Psoas muscle (tissue), 8 donors: ENCODE measurements around the gene BTBD17. TPM values are rescaled to one million over a fixed set of nuclear protein-coding genes. Genes with fewer than 3 reads are reported as not detected.

Source experiments
- ATAC-seq, 4 donors: fragments of 200-7000 bp; cut with Tn5 transposase; one replicate each; pipeline ENCODE4 v1.9.1; 2020; ENCODE audit warnings: moderate library complexity in 3 of 4, mild to moderate bottlenecking in 2 of 4
- DNase-seq, 2 donors: peaks; one replicate each; pipeline ENCODE4 v3.0.0-alpha.2; 2020
- H3K27ac ChIP-seq: fragments of 200-600 bp; one replicate; pipeline ENCODE4 v1.8.0; 2022
- H3K27me3 ChIP-seq, 3 donors: fragments of 200-600 bp in 1 of 3; one replicate each; pipeline versions ENCODE4 v1.6.1 to v1.8.0; 2013 to 2022; ENCODE audit warnings: low read length in 2 of 3, mild to moderate bottlenecking in 2 of 3, moderate library complexity in 1 of 3; ENCODE audit not compliant: insufficient read depth in 3 of 3
- H3K36me3 ChIP-seq, 2 donors: fragments of 200-600 bp in 1 of 2; one replicate each; pipeline versions ENCODE4 v1.6.1 to v1.8.0; 2013 to 2022; ENCODE audit warnings: low read depth in 1 of 2, mild to moderate bottlenecking in 1 of 2, moderate library complexity in 1 of 2; ENCODE audit not compliant: insufficient read depth in 1 of 2
- H3K4me1 ChIP-seq: fragments of 200-600 bp; one replicate; pipeline ENCODE4 v1.8.0; 2022
- H3K4me3 ChIP-seq: fragments of 200-600 bp; one replicate; pipeline ENCODE4 v1.8.0; 2022; ENCODE audit warnings: mild to moderate bottlenecking
- H3K9me3 ChIP-seq: fragments of 200-600 bp; one replicate; pipeline ENCODE4 v1.8.0; 2022
- WGBS, 3 donors: extraction: QIAGEN DNeasy Blood & Tissue Kit; methylation state at CpG; one replicate each; pipeline versions ENCODE4 v1.1.6 to v1.1.7; 2013; 5-methylcytosine and 5-hydroxymethylcytosine counted together
- intact Hi-C, 2 donors: fragments of 100-400 bp; cut with DNase I; formaldehyde crosslinking; loops; one replicate each; pipeline versions ENCODE4 v1.11.0 to v1.14.2; 2022
- polyA plus RNA-seq, 3 donors: library from polyadenylated mRNA; stranded (reverse); fragments of 200-250 nt; gene quantifications; one replicate each; pipeline ENCODE4 v1.2.3, GENCODE V29; 2013
- total RNA-seq, 4 donors: library from RNA; stranded (reverse); fragmentation: NEBNext Ultra II Directional in 2 of 4; extraction: Animal tissue kit (Norgen Biotek cat#: 25700) in 2 of 4; gene quantifications; one replicate each; pipeline versions ENCODE4 v1.2.1 to v1.2.4, GENCODE V29; 2021 to 2023
- TF ChIP-seq, protein P1 (sequence below): fragments of 200-600 bp; IDR thresholded peaks from one replicate; pipeline ENCODE4 v1.8.0; 2022; ENCODE audit warnings: antibody characterized with exemption
- donor health status: healthy with polysubstance abuse.
- donor health status: DM: no; HTN: no; CAD: no; lungs with moderate emphysema.
- donor health status: Bipolar disorder and iron deficiency.
- donor health status: healthy.
- donor health status: DM: yes; HTN: yes; CAD: no.
- donor health status: DM: no; HTN: no; CAD: no.
- donor health status: DM: no; HTN: no; CAD: no.
- donor health status: DM: yes; HTN: yes; CAD: no.

Gene BTBD17
- total and polyA plus RNA-seq, 7 donors, result not detected

DNA sequence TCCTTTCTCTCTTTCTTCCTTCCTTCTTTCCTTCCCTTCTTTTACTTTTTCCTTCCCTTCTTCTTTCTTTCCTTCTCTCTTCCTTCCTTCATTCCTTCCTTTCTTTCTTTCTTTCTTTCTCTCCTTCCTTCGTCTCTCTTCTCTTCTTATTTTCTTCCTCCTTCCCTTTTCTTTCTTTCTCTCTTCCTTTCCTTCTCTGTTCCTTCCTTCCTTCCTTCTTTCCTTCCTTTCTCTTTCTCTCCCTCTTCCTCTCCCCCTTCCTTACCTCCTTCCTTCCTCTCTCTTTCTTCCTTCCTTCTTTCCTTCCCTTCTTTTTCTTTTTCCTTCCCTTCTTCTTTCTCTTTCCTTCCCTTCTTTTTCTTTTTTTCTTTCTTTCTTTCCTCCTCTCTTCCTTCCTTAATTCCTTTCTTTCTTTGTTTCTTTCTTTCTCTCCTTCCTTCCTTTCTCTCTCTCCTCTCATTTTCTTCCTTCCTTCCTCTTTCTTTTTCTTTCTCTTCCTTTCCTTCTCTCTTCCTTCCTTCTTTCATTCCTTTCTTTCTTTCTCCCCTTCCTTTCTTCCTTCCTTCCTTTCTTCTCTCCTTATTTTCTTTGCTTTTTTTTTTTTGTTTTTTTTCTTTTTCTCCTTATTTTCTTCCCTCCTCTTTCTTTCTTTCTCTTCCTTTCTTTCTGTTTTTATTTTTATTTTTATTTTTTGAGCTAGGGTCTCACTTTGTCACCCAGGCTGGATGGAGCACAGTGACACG is 28.4 kb upstream of the BTBD17 start:
- peak overlapping the region; percentile 41 for H3K27ac ChIP-seq
- peaks cover 54% of the 10 kb centered on the region for H3K4me1 ChIP-seq
- 88 to 95% (median 89%) methylated on average over 2 of the region's 2 CpGs for WGBS, 3 donors
- H3K9me3 ChIP-seq, result no peaks in the 10 kb centered on the region
- intact Hi-C loops, result loop anchor here in 1 of 2 donors (5.0 kb wide), 1 partner anchor 37 kb away; no protein-coding TSS in a partner anchor
- no peak overlapping the region for H3K4me3 ChIP-seq
- no peaks in the 10 kb centered on the region for H3K27me3 ChIP-seq
- DNase-seq (no peak), ATAC-seq (no peak)
- TF ChIP-seq, protein P1, sequence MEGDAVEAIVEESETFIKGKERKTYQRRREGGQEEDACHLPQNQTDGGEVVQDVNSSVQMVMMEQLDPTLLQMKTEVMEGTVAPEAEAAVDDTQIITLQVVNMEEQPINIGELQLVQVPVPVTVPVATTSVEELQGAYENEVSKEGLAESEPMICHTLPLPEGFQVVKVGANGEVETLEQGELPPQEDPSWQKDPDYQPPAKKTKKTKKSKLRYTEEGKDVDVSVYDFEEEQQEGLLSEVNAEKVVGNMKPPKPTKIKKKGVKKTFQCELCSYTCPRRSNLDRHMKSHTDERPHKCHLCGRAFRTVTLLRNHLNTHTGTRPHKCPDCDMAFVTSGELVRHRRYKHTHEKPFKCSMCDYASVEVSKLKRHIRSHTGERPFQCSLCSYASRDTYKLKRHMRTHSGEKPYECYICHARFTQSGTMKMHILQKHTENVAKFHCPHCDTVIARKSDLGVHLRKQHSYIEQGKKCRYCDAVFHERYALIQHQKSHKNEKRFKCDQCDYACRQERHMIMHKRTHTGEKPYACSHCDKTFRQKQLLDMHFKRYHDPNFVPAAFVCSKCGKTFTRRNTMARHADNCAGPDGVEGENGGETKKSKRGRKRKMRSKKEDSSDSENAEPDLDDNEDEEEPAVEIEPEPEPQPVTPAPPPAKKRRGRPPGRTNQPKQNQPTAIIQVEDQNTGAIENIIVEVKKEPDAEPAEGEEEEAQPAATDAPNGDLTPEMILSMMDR, result no peak
- no peaks in the 10 kb centered on the region for H3K36me3 ChIP-seq

DNA sequence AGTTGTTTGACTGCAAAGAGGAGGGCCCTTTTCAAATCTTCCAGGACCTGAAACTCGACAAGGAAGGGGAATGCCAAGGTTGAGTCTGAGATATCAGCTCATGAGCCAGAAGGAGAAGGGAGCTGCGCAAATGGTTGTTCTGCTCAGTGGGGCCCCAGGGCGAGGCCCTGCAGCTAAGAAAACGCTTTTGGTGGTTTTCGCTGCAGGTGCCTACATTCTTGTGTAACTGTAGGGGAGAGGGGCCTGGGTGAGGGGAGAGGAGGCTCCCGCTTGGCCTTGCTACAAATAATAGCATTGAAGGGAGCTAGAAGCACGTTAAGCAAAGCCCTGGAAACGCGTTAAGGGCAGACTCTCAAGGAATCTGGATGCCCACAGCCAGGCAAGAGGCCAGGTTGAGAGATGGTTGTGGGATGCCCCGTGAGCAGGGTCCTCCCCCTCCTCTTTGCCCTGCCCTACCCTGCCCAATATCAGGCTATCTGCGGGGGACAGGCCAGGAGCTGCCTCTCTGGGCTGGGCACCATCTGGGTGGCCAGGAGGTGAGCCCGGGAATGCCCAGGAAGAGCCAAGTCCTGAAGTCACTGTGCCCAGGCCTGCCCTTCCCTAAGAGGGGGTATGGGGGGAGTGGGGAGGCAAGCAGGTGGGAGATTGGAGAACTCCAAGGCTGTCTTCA is 27.6 kb upstream of the BTBD17 start:
- intact Hi-C loops, result no loop called here
- peak overlapping the region; percentile 77 for H3K27ac ChIP-seq
- DNase-seq (peak in 1 of 2 donors; percentile 22), ATAC-seq (no peak)
- H3K36me3 ChIP-seq, result no peaks in the 10 kb centered on the region
- no peaks in the 10 kb centered on the region for H3K27me3 ChIP-seq
- WGBS, 3 donors, result 61 to 85% (median 76%) methylated on average over 11 to 12 of the region's 12 CpGs
- peaks cover 45% of the 10 kb centered on the region for H3K4me1 ChIP-seq
- TF ChIP-seq, protein P1, result no peak
- H3K9me3 ChIP-seq, result no peaks in the 10 kb centered on the region
- no peak overlapping the region for H3K4me3 ChIP-seq

DNA sequence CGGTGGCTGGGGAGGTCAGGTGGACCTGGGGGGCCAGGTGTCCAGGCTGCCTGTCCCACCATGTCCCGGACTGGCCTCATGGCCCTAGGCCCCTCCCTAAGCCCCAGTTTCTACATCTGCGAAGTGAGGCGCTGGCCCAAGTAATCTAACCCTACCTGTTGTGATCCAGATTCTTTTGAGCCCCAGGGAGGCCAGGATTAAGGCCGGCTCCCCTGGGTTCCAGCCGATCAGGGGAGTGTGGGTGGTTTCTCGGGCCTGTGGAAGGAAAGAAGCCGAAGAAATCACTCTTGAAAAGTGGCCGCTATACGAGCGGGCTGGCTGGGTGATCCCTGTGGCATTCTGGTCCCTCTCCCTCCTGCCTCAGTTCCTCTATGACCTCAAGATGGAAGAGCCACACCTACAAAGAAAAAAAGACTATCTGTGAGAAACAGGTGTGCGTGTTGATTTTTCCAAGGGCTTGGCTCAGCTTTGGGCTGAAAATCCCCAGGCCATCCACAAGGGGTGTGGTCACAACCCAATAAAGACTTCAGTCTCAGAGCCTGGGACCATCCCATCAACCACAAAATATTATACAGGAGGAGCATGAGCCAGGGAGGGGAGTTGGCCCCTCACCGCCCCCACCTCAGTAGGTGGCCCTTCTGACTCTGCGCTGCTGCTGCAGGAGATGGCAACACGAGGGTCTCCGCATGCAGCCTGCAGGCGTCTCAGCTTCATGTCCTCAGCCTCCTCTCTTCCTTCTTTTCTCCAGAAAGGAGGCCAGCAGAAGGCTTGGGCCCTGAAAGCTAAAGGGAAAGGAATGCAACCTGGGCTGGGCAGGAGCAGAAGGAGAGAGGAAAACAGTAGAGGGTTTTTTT is 25.9 kb upstream of the BTBD17 start:
- no peaks in the 10 kb centered on the region for H3K36me3 ChIP-seq
- H3K4me1 ChIP-seq, result peaks cover 31% of the 10 kb centered on the region
- DNase-seq, result peak in 1 of 2 donors; percentile 16
- TF ChIP-seq, protein P1, result no peak
- intact Hi-C loops, result no loop called here
- no peak overlapping the region for H3K4me3 ChIP-seq
- WGBS, 3 donors, result 62 to 79% (median 68%) methylated on average over 17 of the region's 17 CpGs
- H3K27me3 ChIP-seq, result no peaks in the 10 kb centered on the region
- peak overlapping the region; percentile 77 for H3K27ac ChIP-seq
- peak in 3 of 4 donors; percentile 14 to 40 (median 30) for ATAC-seq
- H3K9me3 ChIP-seq, result no peaks in the 10 kb centered on the region

DNA sequence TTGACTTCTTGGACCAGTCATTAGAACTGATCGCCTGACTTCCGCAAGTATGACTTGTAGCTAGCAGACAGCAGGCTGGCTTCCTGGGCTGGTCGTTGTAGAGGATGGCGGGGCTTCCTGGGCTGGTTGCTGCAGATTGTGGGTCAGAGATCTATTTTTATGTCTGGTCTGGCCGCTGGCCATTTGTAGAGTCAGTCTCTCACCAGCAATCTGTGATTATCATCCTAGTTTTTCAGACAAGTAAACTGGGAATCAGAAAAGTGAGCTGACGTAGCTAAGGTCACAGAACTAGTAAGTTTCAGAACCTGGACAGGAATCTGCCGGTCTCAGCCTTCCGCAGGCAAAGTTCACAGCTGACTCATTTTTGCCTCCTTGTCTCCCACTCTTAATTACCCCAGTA is 24.7 kb upstream of the BTBD17 start:
- Histone ChIP-seq H3K27me3 (no peaks in the 10 kb centered on the region), H3K9me3 (no peaks in the 10 kb centered on the region), H3K4me1 (peaks cover 31% of the 10 kb centered on the region), H3K36me3 (no peaks in the 10 kb centered on the region), H3K27ac (peak overlapping the region; percentile 77), H3K4me3 (peak overlapping the region; percentile 34)
- TF ChIP-seq, protein P1, result no peak
- peak; percentile 69 to 89 for DNase-seq
- WGBS, 3 donors, result 14 to 31% (median 15%) methylated on average over 8 of the region's 8 CpGs
- ATAC-seq, result peak; percentile 89 to 94 (median 92)
- intact Hi-C loops, result no loop called here
